ENCODE data around the gene ATP8B4. TPM values are rescaled to one million over a fixed set of nuclear protein-coding genes. Genes with fewer than 3 reads are reported as not detected.

The ATP8B4 gene
- total RNA-seq, 1 experiment from 2014 or later: 0.04 TPM

DNA sequence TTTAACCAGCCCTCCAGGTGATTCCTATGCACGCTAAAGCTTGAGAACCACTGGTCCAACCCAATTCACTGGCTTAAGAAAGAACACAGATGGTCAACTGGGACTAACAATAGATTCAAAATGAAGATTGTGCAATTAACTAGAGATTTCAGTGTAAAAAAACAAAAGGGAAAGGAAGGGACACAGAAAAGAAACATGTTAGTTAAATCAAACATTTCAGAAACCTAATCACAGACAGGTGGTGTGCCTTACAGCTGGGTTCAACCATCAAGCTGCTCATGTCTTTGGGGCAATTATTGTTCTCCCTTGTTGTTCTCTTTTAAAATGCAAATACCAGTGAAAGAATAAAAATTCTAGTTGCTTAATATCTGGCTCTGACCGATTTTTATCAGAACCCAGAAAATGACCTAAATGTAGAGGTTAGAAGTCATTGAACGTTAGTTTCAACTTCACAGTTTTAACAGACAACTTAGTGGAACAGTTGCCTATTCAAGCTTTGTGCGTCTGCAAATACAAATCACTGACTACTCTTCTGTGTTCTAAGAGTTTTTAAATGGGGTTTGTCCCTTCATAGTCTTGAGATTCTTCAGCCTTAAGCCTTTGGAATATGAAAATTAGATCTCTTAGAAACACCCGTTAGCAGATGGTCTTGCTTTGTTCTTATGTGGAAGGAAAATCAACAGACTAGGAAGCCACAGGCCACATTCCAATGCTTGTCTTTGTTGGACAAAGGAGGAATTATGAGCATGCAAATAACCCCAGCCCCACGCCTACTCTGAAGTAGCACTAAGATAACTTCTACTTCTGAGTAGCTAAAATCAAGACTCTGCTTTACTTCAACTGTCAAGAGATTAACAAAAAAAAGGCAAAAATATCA is 223.4 kb downstream of the ATP8B4 start:
- DNase-seq (ENCODE audit: low spot score): no peak

GRCh38 chr15:49890689-49891088 is 228.3 kb downstream of the ATP8B4 start:
- DNase-seq (ENCODE audit: low spot score): no peak

- DNase-seq (ENCODE audit: low spot score): no peak
Measured at GRCh38 chr15:49889536-49889935, 229.5 kb downstream of the ATP8B4 start.

- DNase-seq (ENCODE audit: low spot score): no peak
Measured at GRCh38 chr15:49888734-49889133, 230.3 kb downstream of the ATP8B4 start.

- DNase-seq (ENCODE audit: low spot score): no peak
Measured at GRCh38 chr15:49888323-49888693, 230.7 kb downstream of the ATP8B4 start.

GRCh38 chr15:49887659-49888322 is 231.2 kb downstream of the ATP8B4 start:
- DNase-seq (ENCODE audit: low spot score): no peak

DNA sequence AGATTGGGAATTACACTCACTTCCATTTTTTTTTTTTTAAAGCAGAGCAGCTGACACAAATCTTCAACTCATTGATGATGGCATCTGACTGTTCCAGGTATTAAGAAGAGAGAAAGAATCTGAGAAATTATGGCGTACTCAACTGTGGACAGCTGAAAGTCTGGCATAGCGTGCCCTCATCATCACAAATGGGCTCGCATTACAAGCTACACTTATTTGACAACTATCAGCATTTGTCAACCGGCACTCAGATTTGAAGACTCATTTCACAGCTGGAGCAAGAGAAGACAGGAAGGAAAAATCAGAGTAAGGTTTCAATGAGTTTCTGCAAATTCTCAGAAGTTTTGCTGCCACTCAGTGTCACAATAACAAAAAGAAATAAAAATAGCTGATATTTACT is 235.9 kb downstream of the ATP8B4 start:
- DNase-seq (ENCODE audit: low spot score): no peak

GRCh38 chr15:49881866-49882265 is 237.2 kb downstream of the ATP8B4 start:
- DNase-seq (ENCODE audit: low spot score): no peak

- no peak for DNase-seq (ENCODE audit: low spot score)
Measured at GRCh38 chr15:49881433-49881832, 237.6 kb downstream of the ATP8B4 start.

- DNase-seq (ENCODE audit: low spot score): no peak
Measured at GRCh38 chr15:49877873-49878521, 241.0 kb downstream of the ATP8B4 start.

DNA sequence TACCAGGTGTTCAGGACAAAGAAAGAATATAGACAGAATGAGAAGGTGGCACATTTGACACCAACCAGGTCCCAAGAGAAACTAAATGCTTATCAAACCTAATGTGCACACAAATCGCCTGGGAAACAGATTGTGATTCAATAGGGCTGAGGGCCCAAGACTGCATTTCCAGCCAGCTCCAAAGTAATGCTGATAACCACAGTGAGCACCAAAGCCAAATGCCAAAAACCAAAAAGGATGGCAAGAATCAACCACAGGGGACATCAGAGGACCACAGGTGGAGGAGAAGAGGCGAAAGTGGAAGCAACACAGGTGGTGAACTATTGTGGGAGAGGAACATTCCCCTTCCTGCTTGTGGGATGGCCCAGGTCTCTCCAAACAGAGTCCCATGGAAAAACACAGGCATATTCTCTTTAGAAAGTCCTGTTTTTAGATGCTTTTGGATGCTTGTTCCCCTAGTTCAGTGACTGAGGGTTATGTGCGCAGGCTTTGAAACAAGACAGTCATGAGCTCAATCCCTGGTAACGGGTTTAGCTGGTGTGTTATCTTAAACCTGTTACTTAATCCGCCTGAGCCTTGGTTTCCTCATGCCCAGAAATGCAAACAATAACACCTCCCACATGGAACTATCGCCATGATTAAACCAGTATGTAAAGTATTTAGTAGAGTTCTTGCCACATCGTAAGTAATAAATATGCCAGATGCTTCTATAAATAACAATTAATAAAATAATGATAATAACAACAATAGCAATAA is 241.7 kb downstream of the ATP8B4 start:
- no peak for DNase-seq (ENCODE audit: low spot score)

GRCh38 chr15:49876401-49877038 is 242.5 kb downstream of the ATP8B4 start:
- DNase-seq (ENCODE audit: low spot score): no peak

DNA sequence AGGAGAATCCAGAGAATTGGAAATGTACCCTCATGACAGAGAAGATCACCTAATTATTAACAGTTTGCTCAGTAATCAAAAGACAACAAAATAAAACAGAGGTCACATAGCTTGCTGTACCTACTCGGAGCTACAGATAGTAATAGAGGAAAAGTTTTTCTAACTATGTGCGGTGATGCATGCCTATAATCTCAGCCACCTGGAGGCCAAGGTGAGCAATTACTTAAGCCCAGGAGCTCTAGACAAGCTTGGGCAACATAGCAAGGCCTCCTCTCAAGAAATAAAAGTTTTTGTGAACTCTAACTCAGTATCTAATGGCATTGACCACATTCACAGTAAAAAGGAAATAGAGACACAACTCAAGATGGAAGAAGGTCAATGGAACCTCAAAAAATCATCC is 243.6 kb downstream of the ATP8B4 start:
- DNase-seq (ENCODE audit: low spot score): no peak

DNA sequence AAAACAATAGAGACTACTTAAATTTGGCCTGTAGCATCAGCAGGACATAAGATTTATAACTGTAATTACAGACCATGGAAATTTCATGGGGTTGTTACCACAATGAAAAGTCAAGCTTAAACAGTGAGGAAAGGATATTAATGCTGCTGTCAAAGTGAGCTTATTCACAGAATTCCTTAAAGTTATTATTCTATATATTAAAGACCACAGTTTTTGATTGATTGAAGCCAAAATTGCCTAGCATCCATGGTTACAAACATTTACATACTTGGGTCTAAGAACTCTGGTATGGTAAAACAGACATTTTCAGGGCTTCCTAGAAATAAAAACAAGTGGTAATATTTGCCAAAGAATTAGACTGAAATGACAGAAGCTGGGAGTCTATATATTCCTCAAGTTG is 248.6 kb downstream of the ATP8B4 start:
- DNase-seq (ENCODE audit: low spot score): no peak

DNA sequence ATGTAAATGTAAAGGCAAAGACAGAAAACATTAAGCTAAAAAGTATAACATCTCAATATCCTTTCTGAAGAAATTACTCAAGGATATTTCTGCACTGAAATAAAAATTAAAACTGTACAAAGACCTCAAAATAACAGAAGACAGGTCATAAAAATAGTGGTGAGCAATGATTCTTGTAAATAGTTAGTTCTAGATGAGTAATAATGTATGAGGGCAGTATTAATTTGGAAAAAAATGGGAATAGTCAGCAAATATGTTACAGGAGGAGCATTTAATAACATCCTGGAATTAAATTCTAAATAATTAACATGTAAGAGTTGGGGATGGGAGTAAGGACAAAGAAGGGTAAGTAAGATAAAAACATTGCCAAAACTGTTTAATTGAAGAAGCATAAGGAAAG is 250.7 kb downstream of the ATP8B4 start:
- DNase-seq (ENCODE audit: low spot score): no peak

DNA sequence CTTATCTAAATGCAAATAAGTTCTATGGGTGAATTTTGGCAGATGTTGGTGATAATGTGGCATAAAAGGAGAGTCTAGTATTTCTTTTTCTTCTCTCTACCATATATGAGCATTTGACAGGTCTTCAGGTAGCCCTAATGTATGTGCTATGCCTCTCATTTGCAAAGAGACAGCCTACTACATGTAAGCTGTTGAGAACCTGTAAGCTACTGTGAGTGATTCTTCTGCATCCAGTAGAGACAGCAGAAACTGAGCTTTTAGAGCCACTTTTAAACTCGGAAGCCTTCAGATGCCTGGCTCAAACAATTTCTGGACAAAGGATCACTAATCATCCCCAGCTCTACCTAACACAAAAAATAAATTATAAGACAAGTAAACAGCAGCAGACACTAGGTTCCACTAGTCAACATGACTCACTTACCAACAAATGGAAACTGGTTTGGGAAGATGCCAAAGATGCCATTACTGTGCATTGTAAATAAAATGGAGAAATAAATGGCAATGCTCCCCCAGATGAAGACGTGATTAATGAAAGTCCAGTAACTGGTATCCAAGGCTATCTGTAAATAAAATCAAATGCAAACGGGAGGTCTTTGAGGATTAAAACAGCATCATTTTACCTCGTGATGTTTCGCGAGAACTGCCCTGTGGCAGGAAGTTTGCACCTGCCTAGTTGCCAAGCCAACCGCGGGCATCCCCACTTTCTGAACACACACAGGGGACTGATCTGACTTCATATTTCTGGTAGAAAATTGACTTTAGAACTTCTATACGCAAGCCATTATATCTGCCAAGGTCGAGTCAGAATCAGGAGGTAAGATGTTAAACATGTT is 252.9 kb downstream of the ATP8B4 start:
- peak; percentile 24 for DNase-seq (ENCODE audit: low spot score)

DNA sequence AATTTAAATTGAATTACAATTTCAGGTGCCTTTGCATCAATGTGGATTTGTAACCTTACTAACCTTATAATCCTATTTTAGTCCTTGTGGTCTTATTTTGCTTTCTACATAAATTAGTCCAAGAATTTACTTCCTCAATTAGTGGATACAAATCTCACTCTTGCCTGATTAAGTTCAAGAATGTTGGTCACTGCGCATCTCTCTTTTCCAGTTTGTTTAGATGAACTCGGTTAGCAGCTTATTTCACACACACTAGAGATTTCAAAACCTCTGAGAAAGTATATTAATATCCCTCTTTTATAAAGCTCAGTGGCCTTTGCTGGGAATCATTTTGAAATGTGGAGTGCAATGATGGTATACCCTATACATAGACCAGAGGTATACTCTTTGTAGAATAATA is 254.8 kb downstream of the ATP8B4 start:
- DNase-seq (ENCODE audit: low spot score): no peak

GRCh38 chr15:49863431-49864224 is 255.4 kb downstream of the ATP8B4 start:
- no peak for DNase-seq (ENCODE audit: low spot score)

DNA sequence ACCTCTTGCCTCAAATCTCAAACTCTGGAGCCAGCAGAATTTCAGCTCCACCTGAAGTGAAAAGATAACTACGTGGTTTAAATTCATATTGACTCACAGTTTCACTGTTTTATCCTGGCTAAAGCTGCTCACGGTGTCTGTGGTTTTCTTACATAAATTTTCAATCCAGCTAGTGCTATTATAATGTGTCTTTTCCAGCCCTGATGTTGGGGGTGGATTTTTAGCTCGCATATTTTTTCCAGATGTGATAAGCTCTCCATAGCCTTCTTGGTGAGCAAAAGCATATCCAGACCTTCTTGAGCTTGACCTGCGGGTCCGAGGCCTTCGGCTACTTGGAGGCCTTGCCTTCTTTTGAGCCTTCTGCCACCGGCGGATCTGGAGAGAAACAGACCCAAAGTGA is 258.9 kb downstream of the ATP8B4 start:
- no peak for DNase-seq (ENCODE audit: low spot score)

Measured in H4 (cell line).